K562 (cell line): ENCODE results near the gene LRRC15. TPM values are rescaled to one million over a fixed set of nuclear protein-coding genes. Genes with fewer than 3 reads are reported as not detected.
A peak's percentile ranks its signal among the peaks of the same experiment; 100 is the strongest.

Experiments used
- ARHGAP35 ChIP-seq: fragments of 450-650 bp; IDR thresholded peaks from 2 replicates; pipeline ENCODE4 v1.6.1; 2018; ENCODE audit not compliant: partially characterized antibody
- CGGBP1 ChIP-seq: fragments of 250-450 bp; sonication (Bioruptor Pico); IDR thresholded peaks from 2 replicates; pipeline ENCODE4 v1.9.0; 2021; ENCODE audit warnings: mild to moderate bottlenecking
- CHD7 ChIP-seq: fragments of 200-600 bp; sonication (generic); IDR thresholded peaks from one replicate; pipeline ENCODE4 v1.6.1; 2012; ENCODE audit warnings: mild to moderate bottlenecking, low read depth, low read length, inconsistent platforms
- CREBBP ChIP-seq: IDR thresholded peaks from one replicate; pipeline ENCODE4 v1.6.1; 2012; ENCODE audit warnings: low read depth, mild to moderate bottlenecking, control low read depth, inconsistent platforms, low read length
- CTCF ChIP-seq, 3 experiments: IDR thresholded peaks in 2 of 3; conservative IDR thresholded peaks in 1 of 3; 2 replicates each; pipeline ENCODE4 v1.5.1; 2011 to 2012; ENCODE audit warnings: low read length in 3 of 3, mild to moderate bottlenecking in 3 of 3, control low read depth in 2 of 3, improper control_type of control experiment in 1 of 3, inconsistent platforms in 1 of 3, low read depth in 1 of 3, mixed read lengths in 1 of 3, moderate library complexity in 1 of 3; ENCODE audit not compliant: insufficient read depth in 2 of 3
- EP400 ChIP-seq: fragments of 450-650 bp; IDR thresholded peaks from 2 replicates; pipeline ENCODE4 v1.6.1; 2017; ENCODE audit warnings: antibody characterized with exemption, mild to moderate bottlenecking, moderate library complexity
- HLTF ChIP-seq: fragments of 450-650 bp; IDR thresholded peaks from 2 replicates; pipeline ENCODE4 v1.6.1; 2016
- MCM7 ChIP-seq, 2 experiments: fragments of 450-650 bp; IDR thresholded peaks; 2 replicates each; pipeline ENCODE4 v1.6.1; 2016 to 2018
- NUFIP1 ChIP-seq: fragments of 450-650 bp; IDR thresholded peaks from 2 replicates; pipeline ENCODE4 v1.6.1; 2018; ENCODE audit not compliant: partially characterized antibody
- RBM17 ChIP-seq: fragments of 200-400 bp; formaldehyde crosslinking; IDR thresholded peaks from 2 replicates; pipeline ENCODE4 v1.6.1; 2017; ENCODE audit warnings: low read depth, mild to moderate bottlenecking, low read length, borderline replicate concordance
- TAF9B ChIP-seq: fragments of 450-650 bp; IDR thresholded peaks from 2 replicates; pipeline ENCODE4 v1.6.1; 2018; ENCODE audit warnings: mild to moderate bottlenecking; ENCODE audit not compliant: partially characterized antibody
- TEAD1 ChIP-seq, 2 experiments: fragments of 450-650 bp in 1 of 2; sonication (generic) in 1 of 2; formaldehyde crosslinking; IDR thresholded peaks; 2 replicates each; pipeline versions ENCODE4 v1.4.0 to v1.8.0; 2020 to 2022; ENCODE audit warnings: mild to moderate bottlenecking in 2 of 2, missing genetic modification reagents in 1 of 2
- YBX1 ChIP-seq: fragments of 450-650 bp; IDR thresholded peaks from 2 replicates; pipeline ENCODE4 v1.7.1; 2016; ENCODE audit warnings: mild to moderate bottlenecking
- ZBED1 ChIP-seq: IDR thresholded peaks from 2 replicates; pipeline ENCODE4 v1.6.1; 2014
- ZNF140 ChIP-seq: fragments of 250-450 bp; sonication (Bioruptor Pico); IDR thresholded peaks from 2 replicates; pipeline ENCODE4 v1.8.0; 2021; ENCODE audit warnings: moderate library complexity, mild to moderate bottlenecking, inconsistent platforms
- polyA plus RNA-seq, 8 experiments: library from polyadenylated mRNA; depleted of rRNA in 4 of 8; stranded (reverse) in 5 of 8; unstranded in 3 of 8; fragments of >200 nt; fragmentation: Nextera tagmentation in 2 of 8; fragmentation: Illumina TruSeq in 1 of 8; extraction: Ambion mirVana in 2 of 8; extraction: Trizol in 1 of 8; gene quantifications; 2 replicates each; pipeline versions ENCODE4 v1.2.1 to v1.2.3, GENCODE V29; 2011 to 2014; ENCODE audit warnings: inconsistent platforms in 1 of 8, missing spikeins in 1 of 8
- total RNA-seq, 7 experiments: library from RNA; depleted of rRNA in 6 of 7; stranded (reverse); fragments of >200 nt in 6 of 7; fragmentation: Illumina TruSeq in 2 of 7; extraction: Trizol in 2 of 7; gene quantifications; 2 replicates each; pipeline versions ENCODE4 v1.2.1 to v1.2.3, GENCODE V29; 2011 to 2021; ENCODE audit warnings: low replicate concordance in 1 of 7

The LRRC15 gene
- total and polyA plus RNA-seq, 9 of the 15 experiments (the other 6 are each of a cell fraction or from before 2014, with no cell fraction given), result not detected

- no peak for TF ChIP-seq TAF9B
- TF ChIP-seq NUFIP1, result no peak
- TF ChIP-seq YBX1, result no peak
- 0 out of 2 replicates have a peak, but pooled peaks have one; percentile 73 for TF ChIP-seq ZBED1
- TF ChIP-seq RBM17, result no peak
- TF ChIP-seq CGGBP1 (CRISPR knock-in tag), result no peak
- TF ChIP-seq CHD7, result no peak
- TF ChIP-seq ZNF140 (CRISPR knock-in tag), result no peak
- TF ChIP-seq EP400, result no peak
- no peak for TF ChIP-seq CREBBP
- peak; percentile 80 for TF ChIP-seq ARHGAP35
- no peak for TF ChIP-seq MCM7 (IDR thresholded peaks at IDR 0.05)
- no peak for TF ChIP-seq HLTF
- peak; percentile 80 to 81; a peak in 3 of 4 replicates for TF ChIP-seq TEAD1 (CRISPR knock-in tag; IDR thresholded peaks at IDR 0.05)
- TF ChIP-seq CTCF (IDR thresholded peaks at IDR 0.05 in 2 of 3, conservative IDR thresholded peaks at IDR 0.05 in 1 of 3; ENCODE audit: insufficient read depth in 2 of 3, low read depth in 1 of 3, low read length in 3 of 3), result peak in 2 of 3 experiments; percentile 13 to 19; a peak in 2 of 6 replicates
Measured at GRCh38 chr3:194323785-194324735, 45.5 kb downstream of the LRRC15 start (continued).
